ENCODE results near the gene HRH3.
A peak's percentile ranks its signal among the peaks of the same experiment; 100 is the strongest.

HRH3 gene

DNA sequence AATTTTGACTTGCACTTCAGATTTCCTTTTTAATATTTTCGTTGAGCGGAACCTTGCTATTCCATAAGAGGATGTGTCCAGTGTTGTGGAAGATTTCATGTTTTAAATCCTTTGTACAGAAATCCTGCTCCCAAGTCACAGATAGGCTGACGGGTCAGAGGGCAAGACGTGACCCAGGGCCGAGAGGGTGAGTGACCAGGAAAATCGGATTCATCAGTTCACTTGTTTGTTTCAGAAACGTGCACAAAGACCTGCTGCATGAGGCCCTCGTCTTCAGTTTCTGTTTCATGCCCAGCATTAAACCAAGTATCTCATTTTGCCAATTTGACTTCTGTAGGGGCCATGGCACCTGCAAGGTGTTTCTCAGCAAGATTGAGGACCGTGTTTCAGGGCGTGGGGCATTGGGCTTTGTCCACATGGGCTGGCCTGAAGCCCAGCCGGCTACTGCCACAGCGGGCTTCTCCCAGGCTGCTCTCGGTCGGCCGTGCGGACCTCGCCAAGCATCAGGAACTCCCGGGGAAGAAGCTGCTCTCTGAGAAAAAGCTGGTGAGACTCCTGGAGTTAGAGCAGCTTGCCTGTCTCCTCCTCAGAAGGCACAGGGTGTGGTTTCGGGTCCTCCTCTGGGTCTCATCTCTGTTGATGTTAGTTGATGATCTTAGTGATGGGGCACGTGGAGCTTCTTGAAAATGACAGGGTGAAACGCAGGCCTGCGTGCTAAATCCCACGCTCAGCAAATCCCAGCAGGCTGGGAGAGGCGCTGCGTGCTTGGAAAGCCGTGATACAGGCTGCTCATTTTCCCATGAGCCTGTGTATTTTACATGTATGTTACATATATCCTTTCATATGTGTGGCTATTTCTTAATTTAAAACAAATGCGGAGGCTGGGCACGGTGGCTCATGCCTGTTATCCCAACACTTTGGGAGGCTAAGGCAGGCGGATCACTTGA is 26.7 kb downstream of the HRH3 start:
- Mint-ChIP-seq H3K36me3 (peaks cover 33% of the 10 kb centered on the region), H3K9me3 (no peaks in the 10 kb centered on the region), H3K4me3 (no peak overlapping the region), H3K27ac (no peak overlapping the region), H3K4me1 (peaks cover 5% of the 10 kb centered on the region), H3K27me3 (no peaks in the 10 kb centered on the region)
- ATAC-seq = no peak

DNA sequence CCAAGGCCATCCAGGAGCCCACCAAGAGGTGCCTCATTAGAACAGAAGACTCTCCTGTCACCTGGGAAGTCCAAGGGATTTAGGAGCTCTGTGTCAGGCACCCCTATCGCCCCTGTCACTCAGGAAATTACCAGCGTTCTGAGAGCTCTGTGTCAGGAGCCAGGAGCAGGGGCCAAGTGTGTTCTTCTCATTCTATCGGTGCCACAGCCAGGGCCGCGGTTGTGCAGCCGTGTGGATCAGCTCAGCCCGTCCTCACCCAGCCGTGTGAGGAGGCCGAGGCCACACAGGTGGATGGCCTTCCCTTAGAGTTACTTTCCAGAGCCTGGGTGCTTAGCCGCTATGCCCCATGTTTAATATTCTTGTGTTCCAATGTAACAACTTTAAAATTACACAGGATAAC is 27.4 kb downstream of the HRH3 start:
- no peak for ATAC-seq
- Mint-ChIP-seq H3K27ac (no peak overlapping the region), H3K4me1 (peaks cover 12% of the 10 kb centered on the region), H3K9me3 (no peaks in the 10 kb centered on the region), H3K27me3 (no peaks in the 10 kb centered on the region), H3K4me3 (no peak overlapping the region), H3K36me3 (peaks cover 27% of the 10 kb centered on the region)

DNA sequence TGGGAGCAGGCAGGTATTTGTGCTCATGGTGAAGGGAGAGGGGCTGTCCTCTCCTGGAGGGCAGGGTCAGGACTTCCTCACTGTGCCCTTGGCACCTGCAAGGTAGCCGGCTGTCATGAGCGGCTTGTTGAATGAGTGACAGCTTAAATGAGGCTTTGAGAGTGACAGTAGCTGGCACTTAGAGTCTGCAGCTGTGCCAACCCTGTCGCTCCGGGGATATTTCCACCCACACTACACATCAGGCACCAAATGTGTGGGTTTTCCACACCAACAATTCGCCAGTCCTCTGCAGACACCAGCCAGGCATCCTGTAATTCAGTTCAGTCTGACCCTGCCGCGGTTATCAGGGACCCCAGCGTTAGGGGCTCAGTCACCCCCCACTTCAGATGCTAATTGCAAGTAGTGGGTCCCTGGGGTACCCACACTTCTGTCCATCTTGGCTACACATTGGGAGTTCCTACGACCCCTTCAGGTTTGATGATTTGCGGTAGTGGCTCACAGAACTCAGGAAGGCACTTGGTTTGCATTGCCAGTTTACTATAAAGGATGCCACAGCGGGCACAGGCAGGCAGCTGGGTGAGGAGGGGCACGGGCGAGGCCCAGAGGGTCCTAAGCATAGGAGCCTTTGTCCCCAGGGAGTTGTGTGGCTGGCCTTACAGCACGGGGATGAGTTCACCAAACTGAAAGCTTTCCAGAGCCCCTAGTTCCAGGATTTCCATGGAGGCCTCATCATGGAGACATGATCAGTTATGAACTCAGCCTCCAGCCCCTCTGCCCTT is 28.1 kb downstream of the HRH3 start:
- no peaks in the 10 kb centered on the region for H3K27me3 Mint-ChIP-seq
- peaks cover 27% of the 10 kb centered on the region for H3K36me3 Mint-ChIP-seq
- H3K4me1 Mint-ChIP-seq = peaks cover 18% of the 10 kb centered on the region
- no peak overlapping the region for H3K4me3 Mint-ChIP-seq
- no peaks in the 10 kb centered on the region for H3K9me3 Mint-ChIP-seq
- H3K27ac Mint-ChIP-seq = no peak overlapping the region
- no peak for ATAC-seq

DNA sequence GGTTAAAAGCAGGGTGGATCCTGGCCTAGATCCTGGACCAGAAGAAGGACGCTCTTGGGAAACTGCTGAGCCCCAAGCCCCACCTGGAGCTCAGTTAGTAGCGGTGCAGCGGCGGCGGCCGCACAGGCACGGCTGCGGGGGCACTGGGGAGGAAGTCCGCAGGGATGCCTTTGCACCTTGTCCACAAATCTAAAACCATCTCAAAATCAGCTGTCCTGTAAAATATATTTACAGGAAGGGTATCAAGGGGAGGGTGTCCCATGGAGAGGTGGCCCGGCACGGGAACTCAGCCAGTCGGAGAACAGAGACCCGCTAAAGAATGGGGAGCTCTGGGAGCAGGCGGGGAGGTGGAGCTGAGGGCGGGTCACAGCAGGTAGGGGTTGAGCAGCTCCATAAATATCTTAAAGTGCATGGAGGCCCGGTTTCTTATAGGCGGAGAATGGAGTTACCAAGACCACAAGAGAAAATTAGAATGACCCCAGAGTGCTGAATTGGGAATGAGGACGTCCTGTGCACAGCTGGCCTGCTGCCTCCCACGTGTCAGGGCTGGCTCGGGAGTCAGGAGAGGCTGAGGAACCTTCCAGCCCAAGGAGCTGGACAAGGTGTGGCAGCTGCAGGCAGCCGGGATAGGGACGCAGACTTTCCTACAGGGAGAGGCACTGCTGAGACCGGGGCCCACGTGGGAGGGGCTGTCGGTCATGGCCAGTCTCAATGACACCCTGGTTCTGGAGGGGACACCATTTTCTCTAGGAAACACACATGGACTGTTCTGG is 29.3 kb downstream of the HRH3 start:
- Mint-ChIP-seq H3K4me3 (no peak overlapping the region), H3K36me3 (peaks cover 26% of the 10 kb centered on the region), H3K4me1 (peaks cover 26% of the 10 kb centered on the region), H3K9me3 (no peaks in the 10 kb centered on the region), H3K27me3 (no peaks in the 10 kb centered on the region), H3K27ac (no peak overlapping the region)
- ATAC-seq = no peak

DNA sequence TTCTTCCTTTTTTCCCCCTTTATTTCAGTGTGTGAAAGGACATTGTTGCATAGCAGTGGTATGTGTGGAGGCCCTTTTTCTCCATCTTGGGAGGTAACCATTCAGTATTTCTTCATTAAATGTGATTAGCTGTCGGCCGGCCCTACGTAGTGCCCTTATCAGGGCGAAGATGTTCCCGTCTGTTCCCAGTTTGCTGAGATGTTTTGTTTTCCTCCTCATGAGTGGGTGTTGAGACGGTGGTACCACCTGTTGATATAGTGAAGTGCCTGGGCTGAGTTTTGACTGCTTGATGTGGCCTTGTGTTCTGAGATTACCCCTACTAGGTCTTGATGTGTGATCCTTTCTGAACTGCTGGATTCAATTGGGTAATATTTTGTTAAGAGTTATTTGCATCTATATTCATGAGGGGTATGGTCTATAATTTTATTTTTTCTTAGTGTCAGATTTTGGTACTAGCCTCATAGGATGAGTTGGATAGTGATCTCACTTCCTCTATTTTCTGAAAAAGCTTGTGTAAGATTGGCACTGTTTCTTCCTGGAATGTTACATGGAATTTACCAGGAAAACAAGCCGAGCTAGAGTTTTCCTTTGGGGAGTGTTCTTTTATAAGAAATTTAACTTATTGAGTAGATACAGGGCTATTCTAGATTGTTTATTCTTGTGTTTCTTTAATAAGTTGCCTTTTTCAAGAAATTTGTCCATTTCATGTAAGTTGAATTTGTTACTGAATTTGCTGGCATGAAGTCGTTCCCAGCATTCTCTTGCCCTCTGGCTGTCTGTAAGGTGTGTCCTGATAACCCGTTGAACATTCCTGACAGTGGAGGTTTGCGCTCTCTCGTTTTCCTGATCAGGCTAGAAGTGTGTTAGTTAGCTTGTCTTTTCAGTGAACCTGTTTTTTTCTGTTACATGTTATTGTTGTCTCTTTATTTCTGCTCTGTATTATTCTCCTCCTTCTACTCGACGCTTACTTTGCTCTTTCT is 32.9 kb downstream of the HRH3 start:
- no peaks in the 10 kb centered on the region for H3K9me3 Mint-ChIP-seq
- H3K4me1 Mint-ChIP-seq = peaks cover 54% of the 10 kb centered on the region
- no peak overlapping the region for H3K27ac Mint-ChIP-seq
- no peak for ATAC-seq
- H3K27me3 Mint-ChIP-seq = no peaks in the 10 kb centered on the region
- H3K36me3 Mint-ChIP-seq = peaks cover 19% of the 10 kb centered on the region
- no peak overlapping the region for H3K4me3 Mint-ChIP-seq

DNA sequence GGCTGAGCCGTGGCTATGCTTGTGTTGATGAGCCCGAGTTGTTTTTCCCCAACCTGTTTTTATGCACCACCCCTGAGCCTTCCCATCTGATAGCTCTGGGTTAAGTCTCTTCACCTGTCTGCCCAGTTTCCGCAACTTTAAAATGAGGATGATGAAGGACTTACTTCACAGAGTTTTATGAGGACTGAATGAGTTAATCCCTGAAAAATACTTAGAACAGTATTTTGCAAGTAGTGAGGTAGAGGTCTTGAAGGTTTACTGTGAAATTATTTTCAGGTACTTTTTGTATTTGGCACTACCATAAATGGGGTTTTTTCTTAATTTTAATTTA is 34.0 kb downstream of the HRH3 start:
- Mint-ChIP-seq H3K4me1 (peaks cover 60% of the 10 kb centered on the region), H3K27ac (no peak overlapping the region), H3K4me3 (no peak overlapping the region), H3K27me3 (no peaks in the 10 kb centered on the region), H3K9me3 (no peaks in the 10 kb centered on the region), H3K36me3 (peaks cover 14% of the 10 kb centered on the region)
- no peak for ATAC-seq

DNA sequence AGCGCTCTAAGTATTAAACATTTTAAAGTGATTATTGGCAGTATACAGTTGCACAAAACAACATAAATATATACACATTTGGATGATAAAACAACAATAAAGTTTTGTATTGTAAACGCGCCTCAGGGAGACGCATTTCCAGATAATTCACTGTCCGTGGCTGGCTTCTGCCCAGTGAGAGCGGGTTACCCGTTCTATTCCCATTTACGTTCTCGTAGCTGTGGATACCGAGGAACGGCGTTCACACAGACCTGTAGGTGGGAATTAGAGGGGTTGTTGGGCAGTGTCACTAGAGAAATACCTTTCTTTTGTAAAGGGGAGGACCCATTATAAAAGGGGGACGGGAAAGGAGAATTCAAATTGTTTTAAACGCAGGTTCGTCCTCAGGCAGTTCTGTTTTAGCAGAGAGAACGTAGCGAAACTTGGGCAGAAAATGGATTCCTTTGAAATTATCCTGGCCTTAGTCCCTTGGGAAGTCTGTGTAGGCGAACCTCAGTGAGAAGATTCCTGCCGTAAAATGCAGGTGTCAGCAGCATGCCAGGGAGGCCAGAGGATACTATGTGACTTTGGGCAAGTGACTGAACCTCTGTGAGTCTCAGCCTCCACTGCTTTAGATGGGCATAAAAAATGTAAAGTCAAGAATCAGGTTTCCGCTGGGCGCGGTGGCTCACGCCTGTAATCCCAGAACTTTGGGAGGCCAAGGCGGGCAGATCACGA is 36.5 kb downstream of the HRH3 start:
- peak overlapping the region; percentile 99 for H3K27ac Mint-ChIP-seq
- H3K4me1 Mint-ChIP-seq = peaks cover 55% of the 10 kb centered on the region
- no peaks in the 10 kb centered on the region for H3K36me3 Mint-ChIP-seq
- no peaks in the 10 kb centered on the region for H3K9me3 Mint-ChIP-seq
- H3K4me3 Mint-ChIP-seq = peak overlapping the region; percentile 98
- no peaks in the 10 kb centered on the region for H3K27me3 Mint-ChIP-seq
- no peak for ATAC-seq

DNA sequence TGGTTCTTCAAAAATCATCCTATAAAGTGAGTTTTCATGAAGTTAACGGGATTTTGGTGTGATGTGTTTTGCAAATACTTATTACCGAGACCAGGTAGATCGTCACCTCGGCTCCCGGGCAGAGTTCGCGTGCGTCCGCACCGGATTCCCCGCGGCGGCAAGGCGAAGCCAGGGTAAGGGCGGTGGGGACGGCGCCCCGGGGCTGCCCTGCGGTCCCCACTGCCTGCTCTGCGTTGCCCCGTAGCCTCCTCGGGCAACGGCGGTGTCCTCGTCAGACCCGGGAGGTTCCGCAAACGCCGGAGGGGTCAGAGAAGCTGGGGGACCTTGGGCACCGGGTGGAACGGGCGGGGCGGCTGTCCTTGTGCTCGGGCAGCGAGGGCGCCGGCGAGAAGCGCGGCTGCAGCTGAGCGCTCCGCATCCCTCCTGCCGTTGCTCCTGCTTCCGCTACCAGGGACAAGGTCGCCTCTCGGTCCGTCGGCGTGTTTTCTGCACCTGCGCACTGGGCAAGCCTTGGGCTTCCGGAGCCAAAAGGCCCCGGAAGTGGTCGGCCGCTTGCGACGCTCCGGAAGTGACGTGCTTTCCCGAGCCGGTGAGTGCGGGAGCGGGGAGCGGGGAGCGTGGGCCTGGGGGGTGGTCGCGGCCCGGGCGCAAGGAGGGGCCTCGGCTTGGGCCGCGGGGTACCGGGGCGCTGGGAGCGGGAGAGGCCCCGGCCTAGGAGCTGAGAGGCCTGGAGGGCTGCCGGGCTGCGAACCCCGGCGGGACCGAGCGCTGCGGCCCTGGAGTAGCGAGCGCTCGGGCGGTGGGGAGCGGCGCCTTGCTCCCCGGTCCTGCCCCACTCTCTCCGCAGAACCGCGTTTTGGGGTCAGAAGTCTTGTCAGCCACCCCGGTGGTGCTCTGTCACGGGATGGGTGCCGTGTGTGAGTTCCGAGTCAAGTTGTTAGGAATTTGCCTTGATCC is 37.3 kb downstream of the HRH3 start, which contains the start of gene MTG2:
Gene MTG2, plus strand, starts transcription at position 560 of the 957 bp plus-strand sequence. CDS start 10,393 bp downstream, outside the sequence.
- Mint-ChIP-seq H3K4me1 (peaks cover 49% of the 10 kb centered on the region), H3K27ac (peak within 1 kb of the TSS; percentile 99), H3K36me3 (no peaks in the 10 kb centered on the region), H3K4me3 (peak within 1 kb of the TSS; percentile 98), H3K27me3 (no peaks in the 10 kb centered on the region), H3K9me3 (no peaks in the 10 kb centered on the region)
- ATAC-seq = peak; percentile 96

DNA sequence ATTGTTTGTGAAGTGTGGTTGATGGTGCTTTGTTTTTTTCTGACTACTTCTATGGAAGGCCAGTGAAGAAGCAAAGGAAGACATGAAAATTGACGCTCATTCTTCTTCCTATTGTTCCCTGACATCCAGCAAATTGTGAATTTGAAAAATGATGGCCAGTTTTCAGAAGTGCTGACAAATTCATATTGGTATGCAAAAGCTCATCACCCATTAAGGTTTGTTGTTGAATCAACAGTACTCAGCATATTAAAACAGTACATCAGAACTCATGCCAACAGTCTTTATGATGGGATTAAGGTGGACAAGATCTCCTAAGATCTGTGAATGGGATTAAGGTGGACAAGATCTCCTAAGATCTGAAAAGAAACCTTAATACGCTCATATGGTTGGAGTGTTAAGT is 38.3 kb downstream of the HRH3 start:
- Mint-ChIP-seq H3K36me3 (no peaks in the 10 kb centered on the region), H3K4me3 (peak overlapping the region; percentile 98), H3K9me3 (no peaks in the 10 kb centered on the region), H3K4me1 (peaks cover 40% of the 10 kb centered on the region), H3K27me3 (no peaks in the 10 kb centered on the region), H3K27ac (peak overlapping the region; percentile 99)
- ATAC-seq = no peak

DNA sequence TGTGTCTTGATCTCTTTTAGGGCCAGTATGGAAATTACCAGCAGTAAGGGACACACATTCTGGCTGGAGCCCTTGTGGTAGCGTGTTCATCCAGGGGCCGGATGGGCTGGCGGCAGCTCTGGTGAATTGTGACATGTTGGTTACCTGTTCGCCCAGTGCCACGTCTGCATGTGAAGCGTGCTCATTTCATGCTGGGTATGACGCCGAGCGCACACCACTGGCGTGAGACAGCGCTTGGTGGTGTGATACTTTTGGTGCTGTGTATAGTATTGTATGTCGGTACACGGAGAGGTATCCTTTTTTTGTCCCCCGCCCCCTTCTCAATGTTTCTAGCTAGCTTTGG is 40.9 kb downstream of the HRH3 start:
- no peak overlapping the region for H3K4me3 Mint-ChIP-seq
- no peak overlapping the region for H3K27ac Mint-ChIP-seq
- no peak for ATAC-seq
- H3K9me3 Mint-ChIP-seq = no peaks in the 10 kb centered on the region
- peaks cover 22% of the 10 kb centered on the region for H3K4me1 Mint-ChIP-seq
- H3K36me3 Mint-ChIP-seq = peaks cover 13% of the 10 kb centered on the region
- H3K27me3 Mint-ChIP-seq = no peaks in the 10 kb centered on the region

DNA sequence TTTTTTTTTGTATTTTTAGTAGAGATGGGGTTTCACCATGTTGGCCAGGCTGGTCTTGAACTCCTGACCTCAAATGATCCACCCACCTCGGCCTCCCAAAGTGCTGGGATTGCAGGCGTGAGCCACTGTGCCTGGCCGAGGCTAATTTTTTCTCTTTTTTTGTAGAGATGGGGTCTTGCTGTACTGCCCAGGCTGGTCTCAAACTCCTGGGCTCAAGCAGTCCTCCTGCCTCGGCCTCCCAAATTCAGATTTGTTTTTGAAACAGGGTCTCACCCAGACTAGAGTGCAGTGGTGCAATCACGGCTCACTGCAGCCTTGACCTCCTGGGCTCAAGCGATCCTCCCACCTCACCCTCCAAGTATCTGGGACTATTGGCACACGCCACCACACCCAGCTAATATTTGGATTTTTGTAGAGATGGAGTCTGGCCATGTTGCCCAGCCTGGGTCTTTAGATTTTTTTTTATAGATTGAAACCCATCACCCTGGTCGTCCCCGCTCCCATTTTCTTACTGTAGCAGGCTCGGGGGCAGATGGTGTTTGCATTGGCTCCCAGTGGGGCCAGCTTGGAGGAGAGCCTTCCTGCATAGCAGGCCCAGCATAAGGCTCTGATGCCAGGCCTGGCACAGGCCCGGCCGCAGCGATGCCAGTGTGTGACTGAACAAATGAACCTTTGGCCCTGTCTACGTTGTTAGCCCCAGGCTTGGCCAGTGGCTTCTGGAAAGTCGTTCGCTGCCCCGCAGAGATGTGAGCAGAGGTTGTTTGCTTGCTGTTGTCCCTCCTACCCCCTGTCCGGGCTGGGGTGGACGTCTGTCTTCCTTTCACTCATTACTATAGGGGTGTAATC is 41.5 kb downstream of the HRH3 start:
- H3K4me3 Mint-ChIP-seq = no peak overlapping the region
- H3K27me3 Mint-ChIP-seq = no peaks in the 10 kb centered on the region
- no peak overlapping the region for H3K27ac Mint-ChIP-seq
- peaks cover 16% of the 10 kb centered on the region for H3K4me1 Mint-ChIP-seq
- H3K9me3 Mint-ChIP-seq = no peaks in the 10 kb centered on the region
- no peak for ATAC-seq
- H3K36me3 Mint-ChIP-seq = peaks cover 16% of the 10 kb centered on the region

DNA sequence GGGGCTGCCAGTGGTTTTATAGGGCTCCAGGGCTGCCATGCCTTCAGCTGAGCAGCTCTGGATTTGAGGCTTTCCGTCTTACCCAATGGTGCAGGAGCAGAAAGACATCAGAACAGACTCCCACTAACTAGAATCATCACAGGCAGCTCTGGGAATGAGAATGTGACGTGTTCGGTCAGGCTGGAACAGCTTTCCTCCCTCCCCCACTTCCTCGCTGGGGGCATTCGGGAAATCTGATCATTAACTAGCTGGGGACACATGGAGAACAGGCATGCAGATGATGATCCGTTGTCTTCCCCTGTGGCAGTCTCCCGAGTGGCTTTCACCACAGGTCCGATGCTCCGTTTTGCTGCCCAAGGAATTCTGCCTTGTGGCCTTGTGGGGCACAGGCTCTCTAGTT is 42.8 kb downstream of the HRH3 start:
- Mint-ChIP-seq H3K27ac (no peak overlapping the region), H3K4me3 (no peak overlapping the region), H3K9me3 (no peaks in the 10 kb centered on the region), H3K36me3 (peaks cover 16% of the 10 kb centered on the region), H3K4me1 (peaks cover 7% of the 10 kb centered on the region), H3K27me3 (no peaks in the 10 kb centered on the region)
- ATAC-seq = no peak
